RWPE1 (cell line): ENCODE results near the gene AP3B1.
"Not testable (repeated sequence)": the region's sequence is repeated elsewhere in the genome, so short reads cannot be mapped to it uniquely, and the experiment has no call there.

Experiments
- CTCF ChIA-PET: fragments of 350-600 bp; sonication (Branson Sonifier 250); formaldehyde crosslinking; extraction: SDS; loops from one replicate; lab custom pipeline; 2021; lab: Yijun Ruan, JAX
- POLR2A ChIA-PET: fragments of 400-600 bp; formaldehyde crosslinking; extraction: SDS; loops from one replicate; lab custom pipeline; 2020; ENCODE audit warnings: antibody characterized with exemption; ENCODE audit not compliant: low non-redundant PET; lab: Yijun Ruan, JAX
- DNase-seq: peaks from one replicate; pipeline ENCODE4 v3.0.0; 2012; ENCODE audit warnings: low spot score
- H3K27ac ChIP-seq: fragments of 450-650 bp; 2 replicates; pipeline ENCODE4 v1.5.1; 2017
- TF ChIP-seq, protein P1 (sequence below): fragments of 450-650 bp; conservative IDR thresholded peaks from 2 replicates; pipeline ENCODE4 v1.5.1; 2017; ENCODE audit warnings: low read depth, mild to moderate bottlenecking

AP3B1 gene

DNA sequence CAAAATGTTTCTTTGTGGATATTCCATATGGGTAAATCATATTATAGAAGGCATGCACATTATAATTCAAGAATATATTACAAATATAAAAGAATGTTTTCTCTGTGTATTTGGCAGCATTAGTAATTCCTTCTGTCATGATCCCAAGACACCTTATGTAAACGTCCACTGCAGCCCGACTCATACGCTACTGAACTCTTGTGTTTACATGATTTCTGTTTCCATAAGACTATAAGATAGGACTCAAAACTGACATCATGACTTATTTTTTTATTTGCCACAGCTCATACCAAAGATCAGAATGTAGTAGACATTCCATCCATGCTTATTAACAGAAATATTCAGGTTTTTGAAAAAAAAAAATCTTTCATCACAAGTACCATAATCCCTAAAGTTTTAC is 234.1 kb downstream of the AP3B1 start:
- POLR2A ChIA-PET: no interaction called here
- TF ChIP-seq, protein P1, sequence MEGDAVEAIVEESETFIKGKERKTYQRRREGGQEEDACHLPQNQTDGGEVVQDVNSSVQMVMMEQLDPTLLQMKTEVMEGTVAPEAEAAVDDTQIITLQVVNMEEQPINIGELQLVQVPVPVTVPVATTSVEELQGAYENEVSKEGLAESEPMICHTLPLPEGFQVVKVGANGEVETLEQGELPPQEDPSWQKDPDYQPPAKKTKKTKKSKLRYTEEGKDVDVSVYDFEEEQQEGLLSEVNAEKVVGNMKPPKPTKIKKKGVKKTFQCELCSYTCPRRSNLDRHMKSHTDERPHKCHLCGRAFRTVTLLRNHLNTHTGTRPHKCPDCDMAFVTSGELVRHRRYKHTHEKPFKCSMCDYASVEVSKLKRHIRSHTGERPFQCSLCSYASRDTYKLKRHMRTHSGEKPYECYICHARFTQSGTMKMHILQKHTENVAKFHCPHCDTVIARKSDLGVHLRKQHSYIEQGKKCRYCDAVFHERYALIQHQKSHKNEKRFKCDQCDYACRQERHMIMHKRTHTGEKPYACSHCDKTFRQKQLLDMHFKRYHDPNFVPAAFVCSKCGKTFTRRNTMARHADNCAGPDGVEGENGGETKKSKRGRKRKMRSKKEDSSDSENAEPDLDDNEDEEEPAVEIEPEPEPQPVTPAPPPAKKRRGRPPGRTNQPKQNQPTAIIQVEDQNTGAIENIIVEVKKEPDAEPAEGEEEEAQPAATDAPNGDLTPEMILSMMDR: no peak
- no peak for DNase-seq
- H3K27ac ChIP-seq: no peak overlapping the region
- CTCF ChIA-PET: no interaction called here

DNA sequence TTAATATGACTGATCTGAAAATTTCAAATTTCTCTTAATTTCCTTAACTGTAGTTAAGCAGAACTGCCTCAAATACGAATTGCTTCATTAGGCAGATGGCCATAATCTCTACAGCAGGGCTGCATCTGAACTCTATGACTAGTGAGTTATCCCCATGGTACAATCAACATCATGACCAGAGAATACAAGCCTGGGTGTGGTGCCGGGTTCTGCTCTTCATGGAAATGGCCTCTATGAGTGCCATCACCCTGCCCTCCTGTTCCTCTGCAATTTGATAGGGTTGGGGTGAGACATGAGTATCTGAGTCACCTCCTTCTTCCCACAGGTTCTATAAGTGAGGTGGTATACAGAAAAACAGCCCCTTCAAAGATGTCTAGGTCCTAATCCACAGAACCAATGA is 235.9 kb downstream of the AP3B1 start:
- CTCF ChIA-PET: no interaction called here

DNA sequence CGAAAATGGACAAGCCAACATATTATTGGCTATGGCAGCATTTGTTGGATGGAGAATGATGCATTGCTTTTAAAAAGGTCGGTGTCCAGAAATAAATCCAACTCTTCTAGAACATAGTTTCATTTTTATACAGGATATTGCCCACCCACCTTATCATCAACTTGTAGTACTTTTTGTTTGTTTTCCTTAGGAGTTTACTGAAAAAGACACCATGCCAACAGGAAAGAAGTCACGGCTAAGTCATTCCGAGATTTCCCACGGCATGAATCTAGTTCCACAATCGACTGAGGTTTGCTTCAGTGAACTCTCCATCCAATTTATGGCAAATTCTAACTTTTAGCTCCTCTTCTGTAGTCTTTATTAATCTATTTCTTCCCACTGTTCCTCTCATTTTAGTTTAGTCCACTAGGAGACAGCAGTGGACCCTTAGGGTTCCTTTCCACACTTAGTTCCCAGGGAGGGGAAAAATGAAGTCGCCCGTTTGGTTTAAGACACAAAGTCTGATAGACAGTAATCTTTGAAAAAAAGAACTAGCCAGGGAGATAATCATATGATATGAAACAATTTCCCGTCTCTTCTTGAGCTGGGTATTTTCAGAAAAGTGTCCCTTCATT is 237.5 kb downstream of the AP3B1 start:
- no peak for DNase-seq
- H3K27ac ChIP-seq: no peak overlapping the region
- ChIA-PET POLR2A (no interaction called here), CTCF (interaction anchor here (0.6 kb wide), 1 partner anchor 1231 kb away, joined by 3 read pairs; no protein-coding TSS in a partner anchor)
- TF ChIP-seq, protein P1: no peak

More for the DNA sequence above, 235.9 kb downstream of the AP3B1 start:
- POLR2A ChIA-PET: no interaction called here
- TF ChIP-seq, protein P1: no peak
- H3K27ac ChIP-seq: no peak overlapping the region
- no peak for DNase-seq

DNA sequence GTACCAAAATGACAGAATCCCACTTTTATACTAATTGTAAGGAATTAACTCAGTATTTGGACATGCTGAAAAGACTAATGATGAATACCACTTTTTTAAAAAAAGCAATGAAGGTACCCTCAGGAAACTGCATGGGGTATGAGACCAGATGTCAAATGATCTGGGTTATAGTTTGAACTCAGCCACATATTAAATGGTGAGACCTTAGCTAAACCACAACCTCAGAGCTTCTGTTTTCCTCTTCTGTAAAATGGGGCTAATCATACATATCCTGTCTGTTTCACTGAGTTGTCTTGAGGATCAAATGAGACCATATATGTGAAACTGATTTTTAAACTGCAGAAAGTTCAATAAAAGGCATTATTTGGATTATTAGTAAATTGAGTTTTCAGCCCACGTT is 238.4 kb downstream of the AP3B1 start:
- TF ChIP-seq, protein P1: no peak
- POLR2A ChIA-PET: no interaction called here
- no peak overlapping the region for H3K27ac ChIP-seq
- DNase-seq: no peak
- CTCF ChIA-PET: interaction anchor here (0.6 kb wide), 2 partner anchors 9 to 94 kb away, joined by 3 to 4 read pairs; no protein-coding TSS in a partner anchor

DNA sequence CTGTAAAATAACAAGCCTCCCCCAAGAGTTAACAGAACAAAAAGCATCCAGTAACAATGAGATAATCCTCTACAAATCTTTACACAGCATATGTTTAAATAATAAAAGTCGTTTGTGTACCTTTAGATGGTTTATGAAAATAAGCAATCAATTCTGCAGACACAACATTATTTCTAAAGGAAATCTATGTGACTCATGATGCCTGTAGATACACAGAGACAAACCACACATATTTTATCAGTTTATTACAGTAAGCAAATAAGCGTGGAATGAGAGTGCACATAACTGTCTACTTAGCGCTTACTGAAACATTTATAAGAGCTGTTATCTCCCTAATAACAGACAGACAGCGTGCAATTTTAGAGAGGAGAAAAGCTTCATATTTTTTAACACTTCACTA is 243.6 kb downstream of the AP3B1 start:
- TF ChIP-seq, protein P1: no peak
- POLR2A ChIA-PET: no interaction called here
- no peak for DNase-seq
- no peak overlapping the region for H3K27ac ChIP-seq
- CTCF ChIA-PET: interaction anchor here (0.6 kb wide), 1 partner anchor 32 kb away, joined by 6 read pairs; no protein-coding TSS in a partner anchor

DNA sequence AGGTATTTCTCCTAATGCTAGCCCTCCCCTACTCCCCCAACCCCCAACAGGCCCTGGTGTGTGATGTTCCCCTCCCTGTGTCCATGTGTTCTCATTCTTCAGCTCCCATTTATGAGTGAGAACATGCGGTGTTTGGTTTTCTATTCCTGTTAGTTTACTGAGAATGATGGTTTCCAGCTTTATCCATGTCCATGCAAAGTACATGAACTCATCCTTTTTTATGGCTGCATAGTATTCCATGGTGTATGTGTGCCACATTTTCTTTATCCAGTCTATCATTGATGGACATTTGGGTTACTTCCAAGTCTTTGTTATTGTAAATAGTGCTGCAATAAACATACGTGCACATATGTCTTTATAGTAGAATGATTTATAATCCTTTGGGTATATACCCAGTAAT is 247.7 kb downstream of the AP3B1 start:
- CTCF ChIA-PET, POLR2A ChIA-PET, DNase-seq, H3K27ac ChIP-seq: not testable (repeated sequence)

DNA sequence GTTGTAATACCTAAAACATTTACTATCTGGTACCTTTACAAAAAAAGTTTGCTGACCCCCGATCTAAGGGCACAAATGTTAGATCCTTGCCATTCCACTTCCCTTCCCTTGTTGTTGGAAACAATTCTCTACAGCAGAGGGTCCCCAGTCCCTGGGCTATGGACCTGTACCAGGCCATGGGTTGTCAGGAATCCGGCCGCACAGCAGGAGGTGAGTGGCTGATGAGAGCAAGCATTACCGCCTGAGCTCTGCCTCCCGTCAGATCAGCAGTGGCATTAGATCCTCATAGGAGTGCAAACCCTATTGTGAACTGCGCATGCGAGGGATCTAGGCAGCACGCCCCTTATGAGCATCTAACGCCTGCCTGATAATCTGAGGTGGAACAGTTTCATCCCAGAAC is 248.5 kb downstream of the AP3B1 start:
- ChIA-PET CTCF (no interaction called here), POLR2A (no interaction called here)
- TF ChIP-seq, protein P1: no peak
- no peak overlapping the region for H3K27ac ChIP-seq
- DNase-seq: no peak
